Measurements from ENCODE around the gene CELSR1.
"Not testable (repeated sequence)": the region's sequence is repeated elsewhere in the genome, so short reads cannot be mapped to it uniquely, and the experiment has no call there.

Gene CELSR1

GRCh38 chr22:46312848-46313247 is 224.6 kb downstream of the CELSR1 start:
- DNase-seq, result not testable (repeated sequence)

GRCh38 chr22:46312056-46312455 is 225.4 kb downstream of the CELSR1 start:
- DNase-seq, result no peak
